GM18907 (cell line): Measurements from ENCODE around the gene WDR33.
A peak's percentile ranks its signal among the peaks of the same experiment; 100 is the strongest.

Source experiments
- ATAC-seq: cut with Tn5 transposase; IDR thresholded peaks from one replicate; pipeline ENCODE4 v1.9.1; 2021; ENCODE audit warnings: mild to moderate bottlenecking, moderate library complexity; ENCODE audit not compliant: unreplicated experiment

Gene WDR33

GRCh38 chr2:127769587-127769986 is 41.4 kb downstream of the WDR33 start:
- peak; percentile 75 for ATAC-seq

- ATAC-seq: no peak
These were observed 42.0 kb downstream of the WDR33 start for GRCh38 chr2:127768775-127769479.

- no peak for ATAC-seq
These were observed 47.2 kb downstream of the WDR33 start for GRCh38 chr2:127763776-127764175.

GRCh38 chr2:127762846-127763245 is 48.1 kb downstream of the WDR33 start:
- ATAC-seq: no peak

- no peak for ATAC-seq
These were observed 48.5 kb downstream of the WDR33 start for GRCh38 chr2:127762441-127762840.

GRCh38 chr2:127759931-127760330 is 51.0 kb downstream of the WDR33 start:
- no peak for ATAC-seq

- ATAC-seq: no peak
These were observed 56.8 kb downstream of the WDR33 start for GRCh38 chr2:127754186-127754585.

GRCh38 chr2:127753374-127753773 is 57.6 kb downstream of the WDR33 start:
- ATAC-seq: no peak

GRCh38 chr2:127749537-127749936 is 61.4 kb downstream of the WDR33 start:
- ATAC-seq: peak; percentile 99

- no peak for ATAC-seq
These were observed 63.4 kb downstream of the WDR33 start for GRCh38 chr2:127747621-127748020.

- ATAC-seq: peak; percentile 49
These were observed 67.4 kb downstream of the WDR33 start for GRCh38 chr2:127743477-127744026.

- ATAC-seq: no peak
These were observed 70.2 kb downstream of the WDR33 start for GRCh38 chr2:127740665-127741288.

GRCh38 chr2:127739800-127740199 is 71.2 kb downstream of the WDR33 start:
- no peak for ATAC-seq

GRCh38 chr2:127737892-127738291 is 73.1 kb downstream of the WDR33 start:
- no peak for ATAC-seq

GRCh38 chr2:127735537-127736399 is 75.2 kb downstream of the WDR33 start:
- peak; percentile 73 for ATAC-seq

- peak; percentile 18 for ATAC-seq
These were observed 75.9 kb downstream of the WDR33 start for GRCh38 chr2:127735044-127735443.

GRCh38 chr2:127733816-127734537 is 77.0 kb downstream of the WDR33 start:
- no peak for ATAC-seq

- ATAC-seq: no peak
These were observed 77.7 kb downstream of the WDR33 start for GRCh38 chr2:127733113-127733815.

- ATAC-seq: no peak
These were observed 84.7 kb downstream of the WDR33 start for GRCh38 chr2:127726158-127726880.
